WTC11 (cell line): ENCODE results near the gene SYMPK.

Experiments used
- ATF6 ChIP-seq: sonication (generic); formaldehyde crosslinking; IDR thresholded peaks from 2 replicates; pipeline ENCODE4 v1.8.1; 2023; ENCODE audit warnings: mild to moderate bottlenecking, missing genetic modification reagents
- CREB1 ChIP-seq: sonication (generic); formaldehyde crosslinking; IDR thresholded peaks from 2 replicates; pipeline ENCODE4 v1.8.0; 2023; ENCODE audit warnings: mild to moderate bottlenecking, missing genetic modification reagents
- CTCF ChIP-seq: fragments of 200-600 bp; IDR thresholded peaks from 2 replicates; pipeline ENCODE4 v1.8.0; 2022; ENCODE audit warnings: antibody characterized with exemption
- FOXJ3 ChIP-seq: sonication (generic); formaldehyde crosslinking; IDR thresholded peaks from 2 replicates; pipeline ENCODE4 v1.9.0; 2021; ENCODE audit warnings: missing genetic modification reagents, mild to moderate bottlenecking, borderline replicate concordance
- TCF7 ChIP-seq: sonication (generic); formaldehyde crosslinking; IDR thresholded peaks from 2 replicates; pipeline ENCODE4 v1.8.0; 2022; ENCODE audit warnings: mild to moderate bottlenecking, low read depth, missing genetic modification reagents, moderate library complexity
- TEAD4 ChIP-seq: sonication (generic); formaldehyde crosslinking; IDR thresholded peaks from 2 replicates; pipeline ENCODE4 v1.8.0; 2022; ENCODE audit warnings: mild to moderate bottlenecking, missing genetic modification reagents
- TP53 ChIP-seq: sonication (generic); formaldehyde crosslinking; IDR thresholded peaks from 2 replicates; pipeline ENCODE4 v1.8.1; 2023; ENCODE audit warnings: mild to moderate bottlenecking, missing genetic modification reagents
- ZNF121 ChIP-seq: sonication (generic); formaldehyde crosslinking; IDR thresholded peaks from 2 replicates; pipeline ENCODE4 v1.8.0; 2023; ENCODE audit warnings: missing genetic modification reagents
- ZNF138 ChIP-seq: sonication (generic); formaldehyde crosslinking; conservative IDR thresholded peaks from 2 replicates; pipeline ENCODE4 v1.8.1; 2022; ENCODE audit warnings: mild to moderate bottlenecking, moderate library complexity, missing genetic modification reagents
- TF ChIP-seq, protein P1 (sequence below): fragments of 250-450 bp; sonication (Bioruptor Pico); IDR thresholded peaks from 2 replicates; pipeline ENCODE4 v1.9.0; 2021; ENCODE audit warnings: moderate library complexity, mild to moderate bottlenecking, inconsistent platforms, borderline replicate concordance
- TF ChIP-seq, protein P2 (sequence below): sonication (generic); formaldehyde crosslinking; IDR thresholded peaks from 2 replicates; pipeline ENCODE4 v1.8.0; 2023; ENCODE audit warnings: mild to moderate bottlenecking, missing genetic modification reagents
- TF ChIP-seq, protein P3 (sequence below): sonication (generic); formaldehyde crosslinking; IDR thresholded peaks from 2 replicates; pipeline ENCODE4 v1.8.1; 2022; ENCODE audit warnings: mild to moderate bottlenecking, moderate library complexity, missing genetic modification reagents

DNA sequence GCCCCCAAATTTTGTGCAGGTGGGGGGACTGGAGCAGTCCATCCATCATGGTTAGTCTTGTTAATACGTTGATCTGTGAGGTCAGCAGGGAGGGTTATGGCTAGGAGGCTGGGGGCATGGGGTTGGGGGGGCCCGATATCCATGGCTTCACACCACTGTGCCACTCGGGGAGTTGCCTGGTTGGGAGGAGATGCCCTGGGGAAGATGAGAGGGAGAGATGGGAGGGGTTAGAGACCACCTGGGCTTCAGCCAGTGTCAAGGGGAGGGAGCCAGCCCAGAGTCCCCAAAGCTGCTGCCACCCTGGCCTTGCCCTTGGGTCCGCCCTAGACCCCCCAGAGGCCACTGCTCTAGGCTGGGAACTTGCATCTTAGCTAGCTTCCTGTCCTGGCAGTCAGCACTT is 78.9 kb downstream of the SYMPK start:
- TF ChIP-seq CTCF (no peak), FOXJ3 (CRISPR knock-in tag) (no peak), CREB1 (no peak), ZNF138 (CRISPR knock-in tag) (no peak), ZNF121 (CRISPR knock-in tag) (no peak), TCF7 (CRISPR knock-in tag) (no peak), TEAD4 (CRISPR knock-in tag) (no peak), TP53 (CRISPR knock-in tag) (no peak), ATF6 (CRISPR knock-in tag) (no peak)
- TF ChIP-seq, protein P1, sequence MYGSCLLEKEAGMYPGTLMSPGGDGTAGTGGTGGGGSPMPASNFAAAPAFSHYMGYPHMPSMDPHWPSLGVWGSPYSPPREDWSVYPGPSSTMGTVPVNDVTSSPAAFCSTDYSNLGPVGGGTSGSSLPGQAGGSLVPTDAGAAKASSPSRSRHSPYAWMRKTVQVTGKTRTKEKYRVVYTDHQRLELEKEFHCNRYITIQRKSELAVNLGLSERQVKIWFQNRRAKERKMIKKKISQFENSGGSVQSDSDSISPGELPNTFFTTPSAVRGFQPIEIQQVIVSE (CRISPR knock-in tag), result no peak
- TF ChIP-seq, protein P2, sequence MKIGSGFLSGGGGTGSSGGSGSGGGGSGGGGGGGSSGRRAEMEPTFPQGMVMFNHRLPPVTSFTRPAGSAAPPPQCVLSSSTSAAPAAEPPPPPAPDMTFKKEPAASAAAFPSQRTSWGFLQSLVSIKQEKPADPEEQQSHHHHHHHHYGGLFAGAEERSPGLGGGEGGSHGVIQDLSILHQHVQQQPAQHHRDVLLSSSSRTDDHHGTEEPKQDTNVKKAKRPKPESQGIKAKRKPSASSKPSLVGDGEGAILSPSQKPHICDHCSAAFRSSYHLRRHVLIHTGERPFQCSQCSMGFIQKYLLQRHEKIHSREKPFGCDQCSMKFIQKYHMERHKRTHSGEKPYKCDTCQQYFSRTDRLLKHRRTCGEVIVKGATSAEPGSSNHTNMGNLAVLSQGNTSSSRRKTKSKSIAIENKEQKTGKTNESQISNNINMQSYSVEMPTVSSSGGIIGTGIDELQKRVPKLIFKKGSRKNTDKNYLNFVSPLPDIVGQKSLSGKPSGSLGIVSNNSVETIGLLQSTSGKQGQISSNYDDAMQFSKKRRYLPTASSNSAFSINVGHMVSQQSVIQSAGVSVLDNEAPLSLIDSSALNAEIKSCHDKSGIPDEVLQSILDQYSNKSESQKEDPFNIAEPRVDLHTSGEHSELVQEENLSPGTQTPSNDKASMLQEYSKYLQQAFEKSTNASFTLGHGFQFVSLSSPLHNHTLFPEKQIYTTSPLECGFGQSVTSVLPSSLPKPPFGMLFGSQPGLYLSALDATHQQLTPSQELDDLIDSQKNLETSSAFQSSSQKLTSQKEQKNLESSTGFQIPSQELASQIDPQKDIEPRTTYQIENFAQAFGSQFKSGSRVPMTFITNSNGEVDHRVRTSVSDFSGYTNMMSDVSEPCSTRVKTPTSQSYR (CRISPR knock-in tag), result no peak
- TF ChIP-seq, protein P3, sequence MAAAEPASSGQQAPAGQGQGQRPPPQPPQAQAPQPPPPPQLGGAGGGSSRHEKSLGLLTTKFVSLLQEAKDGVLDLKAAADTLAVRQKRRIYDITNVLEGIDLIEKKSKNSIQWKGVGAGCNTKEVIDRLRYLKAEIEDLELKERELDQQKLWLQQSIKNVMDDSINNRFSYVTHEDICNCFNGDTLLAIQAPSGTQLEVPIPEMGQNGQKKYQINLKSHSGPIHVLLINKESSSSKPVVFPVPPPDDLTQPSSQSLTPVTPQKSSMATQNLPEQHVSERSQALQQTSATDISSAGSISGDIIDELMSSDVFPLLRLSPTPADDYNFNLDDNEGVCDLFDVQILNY (CRISPR knock-in tag), result no peak
